GM18870 (cell line): ENCODE results near the gene MAP3K10.
"Not testable (repeated sequence)": the region's sequence is repeated elsewhere in the genome, so short reads cannot be mapped to it uniquely, and the experiment has no call there.

Experiments
- ATAC-seq: cut with Tn5 transposase; IDR thresholded peaks from one replicate; pipeline ENCODE4 v1.9.1; 2021; ENCODE audit warnings: moderate library complexity; ENCODE audit not compliant: unreplicated experiment

The MAP3K10 gene

GRCh38 chr19:40190891-40191835, at the start of gene MAP3K10:
TSS of gene MAP3K10 (plus strand) at chr19:40191426. CDS start at chr19:40192032, 606 bp downstream.
- no peak for ATAC-seq

- ATAC-seq, result no peak
Observed at GRCh38 chr19:40141551-40141950, 49.7 kb upstream of the MAP3K10 start.

GRCh38 chr19:40143612-40144011, 47.6 kb upstream of the MAP3K10 start:
- ATAC-seq, result no peak

GRCh38 chr19:40144151-40144550, 47.1 kb upstream of the MAP3K10 start:
- no peak for ATAC-seq

GRCh38 chr19:40144947-40145748, 46.1 kb upstream of the MAP3K10 start:
- no peak for ATAC-seq

GRCh38 chr19:40145749-40146029, 45.5 kb upstream of the MAP3K10 start:
- not testable (repeated sequence) for ATAC-seq

- ATAC-seq, result no peak
Observed at GRCh38 chr19:40147338-40147692, 43.9 kb upstream of the MAP3K10 start.

- ATAC-seq, result no peak
Observed at GRCh38 chr19:40147693-40148347, 43.4 kb upstream of the MAP3K10 start.

GRCh38 chr19:40149501-40149900, 41.7 kb upstream of the MAP3K10 start:
- ATAC-seq, result no peak

GRCh38 chr19:40150170-40150569, 41.1 kb upstream of the MAP3K10 start:
- no peak for ATAC-seq

GRCh38 chr19:40154121-40154680, 37.0 kb upstream of the MAP3K10 start:
- ATAC-seq, result no peak

- ATAC-seq, result no peak
Observed at GRCh38 chr19:40155749-40156265, 35.4 kb upstream of the MAP3K10 start.

- ATAC-seq, result no peak
Observed at GRCh38 chr19:40157059-40157458, 34.2 kb upstream of the MAP3K10 start.

GRCh38 chr19:40159744-40160143, 31.5 kb upstream of the MAP3K10 start:
- ATAC-seq, result no peak

GRCh38 chr19:40162104-40162503, 29.1 kb upstream of the MAP3K10 start:
- no peak for ATAC-seq

GRCh38 chr19:40163541-40164129, 27.6 kb upstream of the MAP3K10 start:
- ATAC-seq, result no peak

- ATAC-seq, result no peak
Observed at GRCh38 chr19:40165362-40165937, 25.8 kb upstream of the MAP3K10 start.

- ATAC-seq, result not testable (repeated sequence)
Observed at GRCh38 chr19:40169482-40170302, 21.5 kb upstream of the MAP3K10 start.

GRCh38 chr19:40170303-40170989, 20.8 kb upstream of the MAP3K10 start:
- not testable (repeated sequence) for ATAC-seq
